ENCODE measurements around the gene MYO10.

DNA sequence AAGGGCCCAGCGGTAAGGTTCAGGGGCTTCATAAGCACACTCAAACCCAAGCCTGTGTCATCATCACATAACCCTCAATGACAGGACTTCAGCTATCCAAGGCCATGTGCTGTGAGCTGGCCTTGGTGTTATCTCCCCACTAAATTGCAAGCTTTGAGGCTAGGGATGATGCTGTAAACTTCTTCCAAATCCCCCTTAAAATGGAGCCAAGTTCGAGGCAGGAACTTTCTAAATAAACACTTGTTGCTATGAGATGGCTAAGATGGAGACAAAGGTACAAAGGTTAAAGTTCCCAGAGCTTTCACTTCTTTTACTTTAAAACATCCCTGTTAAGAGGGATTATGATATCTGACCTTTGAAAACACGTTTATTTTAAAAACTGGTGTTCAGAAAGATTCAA, 123.6 kb downstream of the MYO10 start:
- TF ChIP-seq POLR2A (IDR thresholded peaks at IDR 0.05) = no peak
- TF ChIP-seq, protein P1, sequence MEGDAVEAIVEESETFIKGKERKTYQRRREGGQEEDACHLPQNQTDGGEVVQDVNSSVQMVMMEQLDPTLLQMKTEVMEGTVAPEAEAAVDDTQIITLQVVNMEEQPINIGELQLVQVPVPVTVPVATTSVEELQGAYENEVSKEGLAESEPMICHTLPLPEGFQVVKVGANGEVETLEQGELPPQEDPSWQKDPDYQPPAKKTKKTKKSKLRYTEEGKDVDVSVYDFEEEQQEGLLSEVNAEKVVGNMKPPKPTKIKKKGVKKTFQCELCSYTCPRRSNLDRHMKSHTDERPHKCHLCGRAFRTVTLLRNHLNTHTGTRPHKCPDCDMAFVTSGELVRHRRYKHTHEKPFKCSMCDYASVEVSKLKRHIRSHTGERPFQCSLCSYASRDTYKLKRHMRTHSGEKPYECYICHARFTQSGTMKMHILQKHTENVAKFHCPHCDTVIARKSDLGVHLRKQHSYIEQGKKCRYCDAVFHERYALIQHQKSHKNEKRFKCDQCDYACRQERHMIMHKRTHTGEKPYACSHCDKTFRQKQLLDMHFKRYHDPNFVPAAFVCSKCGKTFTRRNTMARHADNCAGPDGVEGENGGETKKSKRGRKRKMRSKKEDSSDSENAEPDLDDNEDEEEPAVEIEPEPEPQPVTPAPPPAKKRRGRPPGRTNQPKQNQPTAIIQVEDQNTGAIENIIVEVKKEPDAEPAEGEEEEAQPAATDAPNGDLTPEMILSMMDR (IDR thresholded peaks at IDR 0.05) = no peak
